H1 (cell line): ENCODE measurements around the gene BLOC1S1. TPM values are rescaled to one million over a fixed set of nuclear protein-coding genes. Genes with fewer than 3 reads are reported as not detected.

Source experiments
- CTCF ChIA-PET: fragments of 300-600 bp; sonication (Branson Sonifier 250); formaldehyde crosslinking; loops from one replicate; lab custom pipeline; 2021; ENCODE audit not compliant: partially characterized antibody; lab: Charles Lee
- POLR2A ChIA-PET: fragments of 300-600 bp; sonication (Branson Sonifier 250); formaldehyde crosslinking; loops from one replicate; lab custom pipeline; 2021; ENCODE audit warnings: inconsistent platforms; ENCODE audit not compliant: partially characterized antibody; lab: Charles Lee
- DNase-seq, 2 experiments: peaks; one replicate each; pipeline versions ENCODE4 v3.0.0 to v3.0.0-alpha.2; 2010 to 2022; ENCODE audit warnings: low spot score in 2 of 2, low read depth in 1 of 2, mixed read lengths in 1 of 2
- FAIRE-seq: peaks from 2 replicates; lab custom pipeline; 2011; peaks lifted over from hg19 to GRCh38; lab: Jason Lieb, UNC
- H2AFZ ChIP-seq: 2 replicates; pipeline ENCODE4 v1.8.1; 2012; ENCODE audit warnings: low read length, inconsistent platforms
- H2AK5ac ChIP-seq: 2 replicates; pipeline ENCODE4 v1.6.1; 2013; ENCODE audit warnings: low read depth, low read length
- H2BK120ac ChIP-seq: replicated peaks from 2 replicates; pipeline ENCODE3; 2013; ENCODE audit warnings: low read depth, low read length, inconsistent platforms
- H2BK12ac ChIP-seq: 2 replicates; pipeline ENCODE4 v1.6.1; 2013; ENCODE audit warnings: low read depth, low read length
- H2BK15ac ChIP-seq: 2 replicates; pipeline ENCODE4 v1.6.1; 2013; ENCODE audit warnings: low read length
- H2BK20ac ChIP-seq: 2 replicates; pipeline ENCODE4 v1.6.1; 2013; ENCODE audit warnings: low read length
- H2BK5ac ChIP-seq: 2 replicates; pipeline ENCODE4 v1.6.1; 2013; ENCODE audit warnings: low read depth, low read length
- H3K14ac ChIP-seq: 2 replicates; pipeline ENCODE4 v1.6.1; 2013; ENCODE audit warnings: inconsistent platforms; ENCODE audit not compliant: insufficient read length
- H3K18ac ChIP-seq: 2 replicates; pipeline ENCODE4 v1.6.1; 2013; ENCODE audit warnings: low read length; ENCODE audit errors: extremely low read depth
- H3K23ac ChIP-seq: 2 replicates; pipeline ENCODE4 v1.6.1; 2013; ENCODE audit warnings: inconsistent platforms; ENCODE audit not compliant: insufficient read length
- H3K23me2 ChIP-seq: 2 replicates; pipeline ENCODE4 v1.6.1; 2013; ENCODE audit warnings: low read depth, low read length
- H3K27ac ChIP-seq: 2 replicates; pipeline ENCODE4 v1.6.1; 2011; ENCODE audit warnings: low read depth, low read length, inconsistent platforms
- H3K27me3 ChIP-seq, 4 experiments: replicated peaks in 1 of 4; 1 replicate in 1 of 4; 2 replicates in 3 of 4; pipeline versions ENCODE4 v1.6.1 to v1.8.1; 2011 to 2013; ENCODE audit warnings: low read length in 3 of 4, mild to moderate bottlenecking in 3 of 4, inconsistent platforms in 2 of 4, mixed read lengths in 2 of 4, moderate library complexity in 1 of 4; ENCODE audit not compliant: control insufficient read depth in 3 of 4, insufficient read depth in 3 of 4; ENCODE audit errors: extremely low read depth in 1 of 4
- H3K36me3 ChIP-seq, 4 experiments: 2 replicates each; pipeline versions ENCODE4 v1.6.1 to v1.8.1; 2011 to 2013; ENCODE audit warnings: mild to moderate bottlenecking in 4 of 4, low read length in 3 of 4, moderate library complexity in 2 of 4, control low read depth in 1 of 4, inconsistent platforms in 1 of 4; ENCODE audit not compliant: insufficient read depth in 4 of 4, control insufficient read depth in 2 of 4
- H3K4ac ChIP-seq: replicated peaks from 2 replicates; pipeline ENCODE3; 2013; ENCODE audit warnings: low read length, low read depth, mixed read lengths, inconsistent platforms; ENCODE audit not compliant: insufficient read length
- H3K4me1 ChIP-seq, 4 experiments: replicated peaks in 1 of 4; 1 replicate in 1 of 4; 2 replicates in 3 of 4; pipeline versions ENCODE4 v1.6.1 to v1.8.1; 2011 to 2013; ENCODE audit warnings: low read length in 3 of 4, inconsistent platforms in 2 of 4, mixed read lengths in 1 of 4; ENCODE audit not compliant: insufficient read depth in 4 of 4, control insufficient read depth in 3 of 4
- H3K4me2 ChIP-seq, 2 experiments: 2 replicates each; pipeline versions ENCODE4 v1.6.1 to v1.8.1; 2011 to 2013; ENCODE audit warnings: low read depth in 2 of 2, low read length in 2 of 2, control low read depth in 1 of 2, inconsistent platforms in 1 of 2, mild to moderate bottlenecking in 1 of 2; ENCODE audit not compliant: insufficient read depth in 1 of 2
- H3K4me3 ChIP-seq, 4 experiments: fragments of 200-600, 300-600 bp in 1 of 4; sonication (generic), shearing (Covaris generic), sonication (Bioruptor Twin) in 1 of 4; 2 replicates each; pipeline versions ENCODE4 v1.5.1 to v1.8.1; 2011 to 2016; ENCODE audit warnings: low read length in 4 of 4, low read depth in 3 of 4, control low read depth in 2 of 4, inconsistent platforms in 2 of 4, mild to moderate bottlenecking in 2 of 4, mixed read lengths in 1 of 4, moderate library complexity in 1 of 4; ENCODE audit not compliant: insufficient read depth in 2 of 4; ENCODE audit errors: extremely low read depth in 1 of 4
- H3K56ac ChIP-seq: replicated peaks from 2 replicates; pipeline ENCODE3; 2013; ENCODE audit warnings: low read depth, mild to moderate bottlenecking, mixed read lengths, low read length, inconsistent platforms; ENCODE audit not compliant: insufficient read length
- H3K79me1 ChIP-seq: 2 replicates; pipeline ENCODE4 v1.6.1; 2013; ENCODE audit warnings: low read depth, low read length, control low read depth
- H3K79me2 ChIP-seq, 2 experiments: 2 replicates each; pipeline versions ENCODE4 v1.6.1 to v1.8.1; 2012 to 2013; ENCODE audit warnings: low read length in 2 of 2, mild to moderate bottlenecking in 2 of 2, inconsistent platforms in 1 of 2; ENCODE audit not compliant: insufficient read depth in 2 of 2, control insufficient read depth in 1 of 2
- H3K9ac ChIP-seq, 4 experiments: replicated peaks in 1 of 4; 1 replicate in 1 of 4; 2 replicates in 3 of 4; pipeline versions ENCODE4 v1.6.1 to v1.8.1; 2011 to 2013; ENCODE audit warnings: low read depth in 3 of 4, low read length in 3 of 4, control low read depth in 2 of 4, mild to moderate bottlenecking in 2 of 4, moderate library complexity in 2 of 4, inconsistent platforms in 1 of 4; ENCODE audit errors: extremely low read depth in 1 of 4
- H3K9me3 ChIP-seq, 2 experiments: 2 replicates each; pipeline versions ENCODE4 v1.6.1 to v1.8.1; 2012 to 2013; ENCODE audit warnings: mild to moderate bottlenecking in 2 of 2, moderate library complexity in 2 of 2, control low read depth in 1 of 2, inconsistent platforms in 1 of 2, low read depth in 1 of 2, low read length in 1 of 2, mixed read lengths in 1 of 2; ENCODE audit not compliant: insufficient read depth in 2 of 2
- H4K20me1 ChIP-seq, 2 experiments: replicated peaks in 1 of 2; 2 replicates each; pipeline versions ENCODE3 to v1.8.1; 2011 to 2013; ENCODE audit warnings: inconsistent platforms in 2 of 2, low read length in 2 of 2, mild to moderate bottlenecking in 1 of 2; ENCODE audit not compliant: insufficient read depth in 2 of 2, control insufficient read depth in 1 of 2
- H4K5ac ChIP-seq: 2 replicates; pipeline ENCODE4 v1.6.1; 2013; ENCODE audit warnings: low read length, low read depth, mixed read lengths, inconsistent platforms; ENCODE audit not compliant: insufficient read length
- H4K8ac ChIP-seq: 2 replicates; pipeline ENCODE4 v1.8.0; 2013; ENCODE audit warnings: mild to moderate bottlenecking, moderate library complexity, low read length, inconsistent platforms; ENCODE audit not compliant: insufficient read depth; ENCODE audit errors: extremely low read depth
- H4K91ac ChIP-seq: replicated peaks from 2 replicates; pipeline ENCODE3; 2013; ENCODE audit warnings: low read length, mixed read lengths, inconsistent platforms; ENCODE audit not compliant: insufficient read length
- HDAC6 ChIP-seq: IDR thresholded peaks from one replicate; pipeline ENCODE4 v1.7.1; 2012; ENCODE audit warnings: low read depth, mild to moderate bottlenecking, inconsistent platforms, low read length, moderate library complexity
- RXRA ChIP-seq: IDR thresholded peaks from 2 replicates; pipeline ENCODE4 v1.6.1; 2011; ENCODE audit warnings: low read depth, mild to moderate bottlenecking, low read length, moderate library complexity; ENCODE audit not compliant: insufficient read depth
- polyA plus RNA-seq, 7 experiments: library from polyadenylated mRNA; depleted of rRNA in 3 of 7; stranded (reverse) in 5 of 7; unstranded in 2 of 7; fragments of >200 nt in 5 of 7; fragments of 200-250 nt in 2 of 7; gene quantifications; 1 replicate in 5 of 7; 2 replicates in 1 of 7; 4 replicates in 1 of 7; pipeline versions ENCODE4 v1.2.1 to v1.2.3, GENCODE V29; 2011 to 2013; ENCODE audit warnings: missing spikeins in 2 of 7, mixed read lengths in 2 of 7
- total RNA-seq: library from RNA; stranded (reverse); fragmentation: NEBNext Ultra II Directional; extraction: Animal tissue kit (Norgen Biotek cat#: 25700); gene quantifications from 2 replicates; pipeline ENCODE4 v1.2.1, GENCODE V29; 2021

BLOC1S1 gene
- total and polyA plus RNA-seq, 2 of the 8 experiments (the other 6 are each of a cell fraction or from before 2014, with no cell fraction given) = 91.1 to 185 TPM

- Histone ChIP-seq H3K23me2 (no peaks in the 10 kb centered on the region; the same call in 1 of the 2 replicates), H4K8ac (no peak overlapping the region), H2BK12ac (no peak overlapping the region), H3K4me3 (no peak overlapping the region), H3K27ac (no peak overlapping the region), H2BK5ac (no peak overlapping the region), H3K14ac (no peak overlapping the region), H3K9ac (no peak overlapping the region), H3K27me3 (no peaks in the 10 kb centered on the region; a peak in 1 of 7 replicates), H4K5ac (no peak overlapping the region), H3K4ac (no peak overlapping the region), H3K23ac (no peak overlapping the region), H3K79me2 (no peaks in the 10 kb centered on the region), H3K56ac (no peak overlapping the region), H2AK5ac (no peak overlapping the region), H3K4me2 (no peak overlapping the region), H3K9me3 (no peaks in the 10 kb centered on the region), H4K20me1 (no peaks in the 10 kb centered on the region), H3K4me1 (no peaks in the 10 kb centered on the region), H4K91ac (no peak overlapping the region), H3K36me3 (no peaks in the 10 kb centered on the region), H3K79me1 (no peaks in the 10 kb centered on the region), H2AFZ (no peak overlapping the region), H2BK15ac (no peak overlapping the region), H2BK20ac (no peak overlapping the region), H2BK120ac (no peak overlapping the region), H3K18ac (no peak overlapping the region)
- ChIA-PET POLR2A (no interaction called here), CTCF (interaction anchor here (0.7 to 2.1 kb wide), 5 partner anchors 8 to 64 kb away, joined by 3 to 9 read pairs (median 6); a partner anchor contains a TSS)
- DNase-seq (no peak), FAIRE-seq (no peak)
- TF ChIP-seq RXRA = no peak
- no peak for TF ChIP-seq HDAC6
Measured at GRCh38 chr12:55673638-55674037, 42.2 kb upstream of the BLOC1S1 start.
